ENCODE data around the gene CDH6. TPM values are rescaled to one million over a fixed set of nuclear protein-coding genes. Genes with fewer than 3 reads are reported as not detected.

The CDH6 gene
- polyA plus RNA-seq (ENCODE audit: insufficient read length in 3 of 3) = 10 to 100 TPM; 49.5 to 90.0 (median 78.5) TPM
- long read RNA-seq, donor 1, full-length matches to known transcripts = 4 of 4 reads
- long read RNA-seq, donor 1, partial matches to known transcripts = 0 of 4 reads
- long read RNA-seq, donor 1, other reads (novel, unspliced or antisense) = 0 of 4 reads
- long read RNA-seq, donor 2, full-length matches to known transcripts = 3 of 3 reads
- long read RNA-seq, donor 2, partial matches to known transcripts = 0 of 3 reads
- long read RNA-seq, donor 2, other reads (novel, unspliced or antisense) = 0 of 3 reads
- long read RNA-seq, donor 3, full-length matches to known transcripts = 2 of 2 reads
- long read RNA-seq, donor 3, partial matches to known transcripts = 0 of 2 reads
- long read RNA-seq, donor 3, other reads (novel, unspliced or antisense) = 0 of 2 reads
- long read RNA-seq, donor 4, full-length matches to known transcripts = 8 of 8 reads
- long read RNA-seq, donor 4, partial matches to known transcripts = 0 of 8 reads
- long read RNA-seq, donor 4, other reads (novel, unspliced or antisense) = 0 of 8 reads
- long read RNA-seq, donor 5, full-length matches to known transcripts = 2 of 2 reads
- long read RNA-seq, donor 5, partial matches to known transcripts = 0 of 2 reads
- long read RNA-seq, donor 5, other reads (novel, unspliced or antisense) = 0 of 2 reads
- long read RNA-seq, donor 6, full-length matches to known transcripts = 6 of 6 reads
- long read RNA-seq, donor 6, partial matches to known transcripts = 0 of 6 reads
- long read RNA-seq, donor 6, other reads (novel, unspliced or antisense) = 0 of 6 reads
- long read RNA-seq, donor 7, full-length matches to known transcripts = 8 of 8 reads
- long read RNA-seq, donor 7, partial matches to known transcripts = 0 of 8 reads
- long read RNA-seq, donor 7, other reads (novel, unspliced or antisense) = 0 of 8 reads
- long read RNA-seq, donor 8 = 0 reads
- long read RNA-seq, donor 9, full-length matches to known transcripts = 13 of 19 reads
- long read RNA-seq, donor 9, partial matches to known transcripts = 6 of 19 reads
- long read RNA-seq, donor 9, other reads (novel, unspliced or antisense) = 0 of 19 reads
- long read RNA-seq, donor 10, full-length matches to known transcripts = 3 of 13 reads
- long read RNA-seq, donor 10, partial matches to known transcripts = 10 of 13 reads
- long read RNA-seq, donor 10, other reads (novel, unspliced or antisense) = 0 of 13 reads
- long read RNA-seq, donor 11, full-length matches to known transcripts = 6 of 12 reads
- long read RNA-seq, donor 11, partial matches to known transcripts = 6 of 12 reads
- long read RNA-seq, donor 11, other reads (novel, unspliced or antisense) = 0 of 12 reads
- long read RNA-seq, donor 12, full-length matches to known transcripts = 5 of 5 reads
- long read RNA-seq, donor 12, partial matches to known transcripts = 0 of 5 reads
- long read RNA-seq, donor 12, other reads (novel, unspliced or antisense) = 0 of 5 reads
- long read RNA-seq, donor 13, full-length matches to known transcripts = 6 of 11 reads
- long read RNA-seq, donor 13, partial matches to known transcripts = 5 of 11 reads
- long read RNA-seq, donor 13, other reads (novel, unspliced or antisense) = 0 of 11 reads
- long read RNA-seq, donor 14, full-length matches to known transcripts = 11 of 41 reads
- long read RNA-seq, donor 14, partial matches to known transcripts = 30 of 41 reads
- long read RNA-seq, donor 14, other reads (novel, unspliced or antisense) = 0 of 41 reads
- long read RNA-seq, donor 15, partial matches to known transcripts = 0 of 3 reads
- long read RNA-seq, donor 15, other reads (novel, unspliced or antisense) = 0 of 3 reads
- long read RNA-seq, donor 16, full-length matches to known transcripts = 7 of 7 reads
- long read RNA-seq, donor 16, partial matches to known transcripts = 0 of 7 reads
- long read RNA-seq, donor 16, other reads (novel, unspliced or antisense) = 0 of 7 reads

DNA sequence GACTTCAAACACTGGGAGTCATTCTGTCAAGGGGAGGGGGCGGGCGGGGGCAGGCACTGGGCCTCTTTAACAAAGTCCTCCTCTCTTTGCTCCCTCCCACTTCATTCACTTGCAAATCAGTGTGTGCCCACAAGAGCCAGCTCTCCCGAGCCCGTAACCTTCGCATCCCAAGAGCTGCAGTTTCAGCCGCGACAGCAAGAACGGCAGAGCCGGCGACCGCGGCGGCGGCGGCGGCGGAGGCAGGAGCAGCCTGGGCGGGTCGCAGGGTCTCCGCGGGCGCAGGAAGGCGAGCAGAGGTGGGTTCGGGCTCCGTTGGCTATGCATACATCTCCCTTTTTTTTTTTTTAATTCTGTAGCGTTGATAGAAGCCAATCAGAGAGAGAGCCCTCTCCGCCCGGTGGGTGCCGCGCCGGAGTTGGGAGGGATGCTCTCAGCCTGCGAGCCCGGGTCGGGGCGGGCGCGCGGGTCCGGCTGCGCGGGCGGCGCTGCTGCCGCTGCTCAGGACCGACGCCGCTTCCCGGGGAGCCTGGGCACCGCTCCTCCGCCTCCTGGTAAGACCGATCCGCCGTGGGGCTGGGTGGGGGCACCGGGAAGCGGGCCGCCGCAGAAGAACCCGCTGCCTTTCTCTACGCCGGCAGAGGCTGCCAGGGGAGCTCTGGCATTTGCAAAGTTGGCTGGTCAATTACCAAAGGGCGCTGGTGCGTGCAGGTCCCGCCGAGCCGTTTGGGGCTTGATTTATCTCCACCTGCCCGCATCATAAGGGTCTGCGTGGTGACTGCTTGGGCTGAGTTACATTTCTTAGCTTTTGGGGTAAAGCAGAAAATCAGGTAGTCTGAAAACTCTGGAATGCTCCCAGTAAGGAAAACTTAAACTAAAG, at the start of gene CDH6:
TSS of gene CDH6 (plus strand) at position 96 of the 877 bp plus-strand sequence. CDS start 73,788 bp downstream, outside the sequence.
- DNase-seq = peak; percentile 78

DNA sequence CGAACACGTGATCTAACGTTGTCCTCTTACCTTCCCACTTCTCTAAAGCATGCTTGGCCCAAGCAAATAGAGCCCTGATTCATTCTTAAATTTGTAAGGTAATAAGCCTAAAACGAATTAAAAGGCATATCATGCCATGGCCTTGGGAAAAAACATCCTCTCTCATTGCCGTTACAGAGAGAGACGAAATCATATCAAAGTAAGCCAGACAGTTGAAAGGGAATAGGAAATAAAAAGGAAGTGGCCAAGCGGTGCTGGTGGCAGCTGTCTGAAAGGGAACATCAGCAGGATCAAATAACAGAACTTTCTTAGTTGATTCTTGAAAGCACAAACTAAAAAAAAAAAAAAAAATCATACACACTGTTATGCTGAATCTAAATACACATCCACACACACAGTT, 49.1 kb upstream of the CDH6 start:
- DNase-seq = no peak

DNA sequence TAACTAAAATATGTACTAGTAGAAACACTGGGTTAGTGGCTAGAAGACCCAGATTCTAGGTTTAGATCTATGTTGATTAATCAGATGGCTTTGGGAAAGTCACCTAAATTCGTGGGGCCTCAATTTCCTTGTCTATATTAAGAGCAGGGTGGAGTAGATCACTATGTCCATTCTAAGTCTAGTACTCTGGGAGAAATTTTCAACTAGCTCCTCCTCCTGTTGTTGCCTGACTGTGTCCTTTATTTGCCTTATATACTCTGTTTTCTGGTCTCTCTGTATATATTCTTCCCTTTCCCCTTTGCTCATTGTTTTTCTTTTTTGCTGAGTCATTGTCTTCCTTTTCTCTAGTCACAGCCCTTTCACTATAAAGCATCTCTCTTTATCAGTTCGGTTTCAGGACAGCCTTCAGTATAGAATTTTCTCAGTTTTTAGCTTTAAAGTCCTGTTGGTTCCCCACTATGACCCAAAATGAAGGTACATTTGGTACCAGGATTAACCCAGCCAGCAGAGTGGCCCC, 44.5 kb upstream of the CDH6 start:
- no peak for DNase-seq

GRCh38 chr5:31153521-31153920, 40.0 kb upstream of the CDH6 start:
- no peak for DNase-seq

DNA sequence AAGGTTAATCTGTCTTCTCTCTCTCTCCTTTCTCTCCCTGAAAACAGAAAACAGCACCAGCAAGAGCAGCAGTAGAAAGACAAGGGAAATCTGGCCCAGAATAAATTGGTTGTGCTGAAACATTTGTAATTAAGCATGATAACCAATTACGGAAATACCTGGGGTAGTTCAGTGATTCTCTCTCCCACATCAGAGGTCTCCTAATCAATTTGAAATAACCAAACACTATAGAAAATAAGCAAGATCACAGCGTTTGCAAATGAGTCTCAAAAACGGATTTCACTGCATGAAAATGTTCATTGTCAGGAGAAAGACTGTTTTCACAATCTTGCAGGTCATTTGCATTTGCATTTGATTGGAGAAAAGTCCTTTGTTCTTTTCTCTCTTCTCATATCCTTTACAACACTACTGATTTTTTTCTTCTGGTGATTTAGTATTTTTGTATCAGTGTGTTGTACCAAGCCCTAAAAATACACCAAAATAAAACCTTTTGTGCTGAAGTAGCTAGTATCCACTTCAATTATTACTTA, 36.8 kb upstream of the CDH6 start:
- no peak for DNase-seq

GRCh38 chr5:31157720-31158119, 35.8 kb upstream of the CDH6 start:
- no peak for DNase-seq

GRCh38 chr5:31158686-31159085, 34.8 kb upstream of the CDH6 start:
- no peak for DNase-seq

- DNase-seq = peak; percentile 16
Measured at GRCh38 chr5:31161781-31162181, 31.7 kb upstream of the CDH6 start.

DNA sequence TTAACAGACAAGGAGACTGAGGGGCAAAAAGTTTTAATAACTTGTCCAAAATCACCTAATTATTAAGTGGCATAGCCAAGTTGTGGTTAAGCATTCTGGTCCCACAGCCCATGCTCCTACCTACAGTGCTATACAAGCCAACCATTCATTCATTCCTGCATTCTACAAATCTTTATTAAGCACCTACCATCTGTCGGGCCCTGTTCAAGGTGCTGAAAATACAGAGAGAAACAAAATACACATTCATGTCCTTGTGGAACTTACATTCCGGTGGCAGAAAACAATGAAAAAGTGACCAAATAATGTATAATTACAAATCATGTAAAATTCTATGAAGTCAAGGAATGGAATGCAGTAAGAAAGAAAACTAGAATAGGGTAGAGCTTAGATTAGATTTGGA, 27.8 kb upstream of the CDH6 start:
- no peak for DNase-seq

- no peak for DNase-seq
Measured at GRCh38 chr5:31169379-31169778, 24.1 kb upstream of the CDH6 start.

DNA sequence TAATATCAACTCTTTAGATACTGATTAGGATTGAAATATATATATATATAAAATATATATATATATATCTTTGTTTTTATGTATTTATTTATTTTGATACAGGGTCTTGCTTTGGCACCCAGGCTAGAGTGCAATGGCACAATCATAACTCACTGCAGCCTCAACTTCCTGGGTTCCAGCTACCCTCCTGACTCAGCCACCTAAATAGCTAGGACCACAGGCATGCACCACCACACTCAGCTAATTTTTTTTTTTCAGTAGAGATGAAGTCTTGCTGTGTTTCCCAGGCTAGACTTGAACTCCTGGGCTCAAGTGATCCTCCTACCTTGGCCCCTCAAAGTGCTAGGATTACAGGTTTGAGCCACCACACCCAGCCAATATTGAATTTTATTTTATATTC, 20.6 kb upstream of the CDH6 start:
- DNase-seq = no peak

DNA sequence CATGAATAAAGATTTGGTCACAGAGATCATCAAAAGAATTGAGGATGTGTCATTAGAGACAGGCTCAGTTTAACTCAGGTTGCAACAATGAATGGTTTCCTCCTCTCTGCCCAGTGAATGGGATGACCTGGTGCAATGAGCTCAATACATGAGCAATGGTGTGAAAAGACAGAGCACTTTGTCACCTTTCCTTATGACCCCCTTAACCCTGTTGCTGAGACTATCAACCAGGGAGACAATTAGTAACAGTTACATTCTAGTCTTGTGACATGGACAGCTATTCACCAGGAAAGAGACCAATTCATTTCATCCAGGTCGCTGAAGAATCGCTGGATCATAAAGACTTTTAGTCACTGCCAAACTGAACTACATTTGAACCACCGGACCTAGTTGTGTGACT, 19.9 kb upstream of the CDH6 start:
- no peak for DNase-seq

DNA sequence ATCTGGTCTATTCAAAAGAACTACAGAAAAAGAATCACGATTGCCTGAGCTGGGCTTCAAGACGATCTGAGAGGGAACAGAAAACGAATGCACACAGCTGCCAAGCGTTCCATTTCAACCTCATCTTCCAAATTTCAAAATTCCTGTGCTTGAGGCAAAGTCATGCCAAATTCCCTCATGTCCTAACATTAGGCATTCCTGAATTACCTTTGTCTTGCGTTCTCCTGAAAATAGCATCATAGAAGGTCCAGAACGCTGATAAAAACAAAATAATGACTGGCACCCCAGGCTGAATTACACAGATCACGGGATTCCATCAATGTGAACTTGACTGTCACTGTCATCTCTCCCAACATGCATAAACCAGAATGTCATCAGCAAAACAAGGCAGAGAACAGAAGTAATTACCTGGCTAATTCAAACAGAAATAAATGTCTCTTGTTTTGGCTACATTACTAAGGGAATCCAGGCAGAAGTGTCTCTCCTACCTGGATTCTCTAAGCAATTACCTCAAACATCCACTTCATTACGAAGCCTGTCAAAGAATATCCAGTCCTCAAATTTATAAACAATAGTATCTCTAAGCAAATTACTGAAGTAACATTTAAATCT, 12.0 kb upstream of the CDH6 start:
- no peak for DNase-seq

- no peak for DNase-seq
Measured at GRCh38 chr5:31182136-31182535, 11.3 kb upstream of the CDH6 start.

DNA sequence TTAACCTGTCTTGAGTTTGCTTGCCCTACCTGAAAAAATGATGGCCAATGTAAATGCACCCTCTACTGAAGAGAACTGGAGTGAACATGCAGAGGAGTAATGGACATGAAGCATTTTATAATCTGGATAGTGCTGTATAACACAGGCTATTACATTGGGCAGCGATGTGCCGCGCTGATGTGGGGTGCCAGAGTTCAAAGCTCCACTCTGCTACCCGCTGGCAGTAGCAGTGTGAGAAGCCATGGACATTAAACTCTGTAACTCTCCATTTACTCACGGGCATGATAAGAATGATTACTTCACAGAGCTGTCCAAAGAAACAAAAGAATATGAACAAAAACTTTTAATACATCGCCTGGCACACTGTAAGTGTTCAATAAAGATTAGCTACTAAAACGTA, 7.5 kb upstream of the CDH6 start:
- no peak for DNase-seq

DNA sequence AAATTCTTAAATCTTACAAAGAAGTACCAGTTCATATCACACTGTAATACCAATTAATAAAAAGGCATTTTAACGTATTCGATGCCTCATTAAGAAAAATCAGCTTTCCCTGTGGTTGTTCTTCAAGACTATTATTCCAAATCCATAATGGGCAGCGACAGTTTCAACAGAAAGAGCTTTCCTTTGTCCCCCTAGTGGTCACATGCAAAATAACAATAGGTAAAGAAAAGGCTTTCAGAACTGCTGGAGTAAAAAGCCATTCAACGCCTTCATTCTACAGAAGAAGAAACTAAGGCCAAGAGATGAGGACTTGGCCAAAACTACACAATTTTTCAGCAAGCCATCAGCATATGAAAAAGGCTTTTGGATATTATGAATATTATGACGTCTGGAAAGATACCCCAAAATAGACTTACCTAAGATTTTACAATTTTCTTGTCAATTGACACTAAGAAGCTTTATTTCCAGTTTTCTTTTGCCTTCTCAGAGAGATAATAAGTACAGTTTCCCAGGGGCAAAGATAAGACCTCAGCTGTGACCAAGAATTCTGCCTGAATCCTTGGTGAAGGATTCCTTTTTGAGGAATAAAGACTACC, 6.7 kb upstream of the CDH6 start:
- no peak for DNase-seq

DNA sequence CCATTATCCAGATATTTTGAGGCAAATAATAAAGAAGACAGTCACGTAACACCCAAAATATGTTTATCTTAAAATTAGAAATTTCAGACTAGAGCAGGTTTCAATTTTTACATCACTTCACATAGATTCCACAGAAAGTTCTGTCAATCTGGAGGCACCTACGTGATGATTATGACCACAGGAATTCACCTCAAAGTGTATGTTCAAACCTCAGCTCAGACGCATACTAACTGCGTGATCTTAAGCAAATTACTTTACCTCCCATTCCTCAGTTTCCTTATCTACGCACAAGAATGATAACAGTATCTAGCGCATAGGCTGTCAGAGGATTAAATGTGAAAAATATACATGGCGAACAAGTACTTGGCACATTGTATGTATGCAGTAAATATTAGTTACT, 5.9 kb upstream of the CDH6 start:
- no peak for DNase-seq

DNA sequence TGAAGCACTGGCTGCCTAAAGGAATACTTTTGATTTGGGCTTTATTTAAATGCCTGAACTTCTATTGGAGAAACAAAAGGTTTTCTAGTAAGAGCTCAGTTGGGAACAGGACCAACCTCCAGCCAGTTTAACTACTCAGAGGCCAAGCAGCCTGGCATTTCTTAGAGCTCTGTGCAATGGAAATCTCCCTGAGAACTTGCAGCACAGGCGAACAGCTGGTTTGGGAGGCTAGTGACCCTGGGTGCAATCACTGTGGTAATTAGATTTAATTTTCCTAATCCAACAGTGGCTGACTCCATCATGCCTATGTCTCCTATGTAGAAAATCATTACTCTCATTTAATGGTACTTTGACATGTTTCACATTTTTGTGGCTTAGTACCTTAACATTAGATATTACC, 1.0 kb upstream of the CDH6 start:
- no peak for DNase-seq
